Stimulated activated CD8-positive, alpha-beta memory T cell treated with anti-CD3 and anti-CD28 coated beads, Interleukin-4, amount 100 ng/mL, for 1 hour (primary cell): ENCODE results near the gene TH.

Experiments
- DNase-seq, 2 donors: peaks; one replicate each; pipeline ENCODE4 v3.0.0-alpha.2; 2020; ENCODE audit warnings: low read depth in 2 of 2, low spot score in 1 of 2

The TH gene

DNA sequence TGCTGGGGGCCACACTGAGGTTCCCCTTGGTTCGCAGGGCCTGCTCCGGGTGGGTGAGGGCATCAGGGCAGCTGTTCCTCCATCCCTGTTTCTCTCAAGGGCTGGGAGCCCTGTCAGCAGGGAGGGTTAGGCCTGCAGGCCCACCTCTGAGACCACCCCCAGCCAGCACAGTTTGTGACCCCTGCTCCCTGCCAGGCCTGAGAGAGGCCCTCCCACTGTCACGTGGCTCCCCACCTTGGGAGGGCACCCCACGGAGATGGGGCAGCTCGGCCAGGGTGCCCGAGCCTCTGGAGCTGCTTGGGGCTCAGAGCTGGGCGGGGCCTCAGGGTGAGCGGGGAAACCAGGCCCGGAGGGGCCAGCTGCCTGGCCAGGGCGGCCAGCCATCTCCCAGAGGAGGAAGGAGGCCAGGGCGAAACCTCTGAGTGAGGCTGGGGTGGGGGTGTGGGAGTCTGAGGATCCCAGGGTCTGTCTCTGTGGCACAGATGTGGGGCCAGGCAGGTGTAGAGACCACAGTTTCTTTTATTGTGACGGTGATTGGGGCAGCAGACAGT lies 8.1 kb downstream of the TH start:
- DNase-seq, result no peak

- DNase-seq, result no peak
Observed at GRCh38 chr11:2160736-2161259, 10.8 kb downstream of the TH start, which contains the start of gene INS. Gene INS (minus strand): TSS chr11:2161209. CDS start chr11:2160971, 238 bp downstream.

GRCh38 chr11:2159536-2160413 lies 11.8 kb downstream of the TH start:
- DNase-seq, result no peak

DNA sequence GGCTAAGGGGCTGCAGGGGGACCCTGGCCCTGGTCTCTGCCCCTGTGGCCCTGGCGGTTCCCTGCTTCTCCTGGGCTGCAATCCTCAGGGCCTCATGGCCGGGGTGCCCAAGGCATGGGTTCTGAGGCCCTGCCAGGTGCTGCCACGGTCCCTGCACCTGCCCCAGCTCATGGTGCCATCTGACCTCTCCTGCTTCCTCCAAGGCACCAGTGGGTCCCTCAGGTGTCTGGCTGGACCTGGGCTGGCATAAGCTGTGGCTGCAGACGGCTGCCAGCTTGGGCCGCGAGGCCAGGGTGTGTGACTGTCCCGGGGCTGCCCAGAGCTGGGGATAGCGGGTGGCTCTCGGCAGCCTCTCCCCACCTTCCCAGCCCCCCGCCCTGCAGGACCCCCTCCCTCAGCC lies 12.6 kb downstream of the TH start:
- no peak for DNase-seq

- DNase-seq, result no peak
Observed at GRCh38 chr11:2158296-2158737, 13.3 kb downstream of the TH start.

DNA sequence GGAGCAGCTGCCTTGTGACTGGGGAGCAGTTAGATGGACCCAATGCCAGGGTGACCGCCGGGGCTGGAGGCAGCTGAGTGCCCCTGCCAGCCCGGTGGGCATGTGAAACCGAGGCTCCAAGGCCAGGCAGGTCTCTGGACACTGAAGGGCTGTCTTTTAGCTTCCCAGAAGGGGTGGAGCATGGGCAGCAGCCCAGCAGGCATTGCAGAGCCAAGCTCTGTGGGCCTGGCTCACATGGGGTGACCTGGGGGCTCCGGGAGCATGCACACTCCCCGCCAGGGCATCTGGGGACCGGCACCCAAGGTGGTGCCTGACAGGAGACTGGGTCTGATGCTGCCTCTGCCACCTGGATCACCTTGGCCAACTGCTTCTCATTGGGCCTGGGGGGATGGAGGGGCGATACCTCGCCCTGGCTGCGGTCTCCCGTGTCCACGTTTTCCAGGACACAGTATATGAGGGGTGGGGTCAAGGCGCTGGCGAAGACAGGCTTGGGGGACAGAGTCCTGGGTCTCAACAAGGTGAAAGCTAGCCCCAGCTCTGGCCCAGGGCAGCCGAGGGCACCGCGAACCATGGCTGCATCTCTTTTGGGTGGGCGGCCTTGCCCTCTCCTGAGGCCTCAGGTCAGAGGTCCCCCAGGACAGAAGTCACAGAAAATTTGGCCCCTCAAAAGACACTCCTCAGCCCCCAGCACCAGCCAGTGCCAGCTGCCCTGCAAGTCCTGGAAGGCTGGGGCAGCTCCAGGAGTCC lies 14.1 kb downstream of the TH start:
- DNase-seq, result no peak

DNA sequence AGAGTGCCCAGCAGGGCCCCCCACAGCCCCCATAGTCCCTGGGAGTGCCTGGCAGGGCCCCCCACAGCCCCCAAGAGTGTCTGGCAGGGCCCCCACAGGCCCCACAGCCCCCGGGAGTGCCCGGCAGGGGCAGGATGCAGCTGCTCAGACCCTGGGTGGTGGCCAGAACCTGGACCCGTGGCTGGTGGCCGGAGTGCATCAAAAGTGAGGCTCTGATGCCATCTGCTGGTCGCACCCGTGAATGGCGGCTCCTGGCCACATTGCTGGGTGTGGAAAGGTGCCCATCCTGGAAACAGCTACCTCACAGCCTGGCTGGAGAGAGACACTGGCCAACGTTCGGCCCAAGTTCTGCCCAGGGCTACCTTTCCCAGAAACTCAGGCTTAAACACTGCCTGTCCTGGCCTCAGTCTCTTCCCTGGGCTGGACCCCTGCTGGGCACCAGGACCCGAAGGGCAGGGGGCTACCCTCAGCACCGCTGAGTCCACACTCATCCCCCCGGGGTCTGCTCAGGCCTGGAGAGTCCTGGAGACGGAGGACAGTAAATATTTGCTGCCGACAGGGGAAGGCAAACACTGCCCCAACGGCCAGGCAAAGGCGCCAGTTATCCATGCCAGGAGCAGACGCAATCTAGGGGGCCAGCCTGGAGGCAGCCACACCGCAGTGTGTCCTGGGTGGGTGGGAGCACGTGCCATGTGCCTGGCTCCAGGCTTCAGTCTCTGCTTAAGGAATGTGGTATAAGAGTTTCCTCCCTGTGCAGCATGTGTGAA lies 15.0 kb downstream of the TH start:
- peak; percentile 9 to 16 for DNase-seq

DNA sequence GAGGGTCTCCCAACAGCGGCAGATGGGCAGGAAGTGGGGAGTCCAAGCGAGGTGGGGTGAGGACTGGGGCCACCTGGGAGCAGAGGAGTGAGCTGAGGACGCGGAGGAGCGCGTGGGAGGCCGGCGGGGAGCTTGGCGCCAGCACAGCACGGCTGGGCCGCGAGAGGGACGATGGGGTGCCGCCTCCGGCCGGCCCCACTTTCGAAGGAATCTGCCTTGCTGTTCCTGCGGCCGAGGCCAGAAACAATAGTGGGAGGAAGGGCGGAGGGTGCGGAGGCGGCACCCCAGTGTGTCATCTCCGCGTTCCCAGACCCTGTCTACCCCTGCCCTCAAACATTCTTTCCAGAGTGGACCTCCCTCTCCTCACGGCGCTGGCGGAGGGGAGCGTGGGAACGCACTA lies 16.1 kb downstream of the TH start:
- DNase-seq, result no peak

DNA sequence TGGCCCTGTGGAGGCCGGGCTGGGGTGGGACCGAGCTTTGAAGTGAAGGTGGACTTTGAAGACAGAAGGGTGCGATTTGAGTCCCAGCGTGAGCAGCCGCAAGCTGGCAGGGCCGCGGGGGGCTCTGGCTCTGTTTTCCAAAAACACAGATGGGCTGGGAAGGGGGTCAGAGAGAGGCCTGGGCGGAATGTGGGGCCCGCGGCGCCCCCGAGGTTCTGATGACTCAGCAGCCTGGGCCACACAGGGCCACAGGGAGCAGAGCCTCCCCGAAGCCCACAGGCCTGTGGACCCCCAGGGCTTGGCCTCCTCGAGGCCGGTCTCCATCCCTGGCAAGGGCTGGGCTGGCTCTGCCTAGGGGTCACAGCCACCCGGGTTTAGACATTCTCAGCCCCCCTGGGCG lies 16.7 kb downstream of the TH start:
- DNase-seq, result no peak

DNA sequence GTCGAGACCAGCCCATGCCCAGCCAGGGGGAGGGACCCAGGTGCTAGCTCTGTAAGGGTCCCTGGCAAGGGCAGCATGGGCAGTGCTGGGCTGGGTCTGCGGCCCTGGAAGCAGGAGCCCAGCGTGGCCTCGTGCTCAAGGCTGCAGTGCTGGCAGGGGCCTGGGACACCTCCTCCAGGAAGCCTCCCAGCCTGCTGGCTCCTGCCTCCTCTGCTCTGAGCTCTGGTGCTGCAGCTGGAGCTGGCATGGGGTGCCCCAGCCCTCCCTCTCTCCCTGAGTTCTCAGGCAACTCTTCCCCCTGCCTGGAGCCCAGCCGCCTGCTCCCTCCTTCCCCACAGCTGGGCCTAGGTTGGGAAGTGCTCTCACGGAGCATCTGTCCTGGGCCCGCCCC lies 17.4 kb downstream of the TH start:
- DNase-seq, result no peak

DNA sequence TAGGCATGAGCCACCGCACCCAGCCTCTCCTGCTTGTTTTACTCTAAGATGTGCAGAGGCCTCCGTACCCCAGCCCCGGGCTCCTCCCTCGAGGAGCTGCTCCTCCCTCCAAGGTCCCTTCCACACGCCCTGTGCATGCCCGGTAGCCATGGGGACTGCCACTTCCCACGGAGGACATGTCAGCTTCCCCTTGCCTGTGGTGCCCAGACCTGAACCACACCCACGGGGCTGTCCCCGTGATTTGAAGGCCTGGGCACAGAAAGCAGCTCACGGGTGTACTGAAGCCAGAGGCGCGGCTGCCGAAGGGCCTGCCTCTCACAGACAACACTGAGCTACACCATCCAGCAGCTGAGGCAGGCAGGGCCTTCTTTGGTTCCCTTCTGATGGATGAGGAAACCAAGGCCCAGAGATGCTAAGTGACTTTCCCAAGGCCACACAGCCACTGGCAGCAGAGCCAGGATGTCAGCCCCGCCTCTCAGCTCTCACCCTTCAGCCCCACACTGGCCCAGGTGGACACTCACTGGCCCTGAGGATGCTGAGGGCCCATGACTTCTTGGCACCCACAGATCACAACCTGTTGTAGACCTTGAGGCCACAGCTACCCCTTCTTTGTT lies 17.9 kb downstream of the TH start:
- DNase-seq, result no peak

GRCh38 chr11:2151500-2152257 lies 19.9 kb downstream of the TH start:
- peak; percentile 57 to 67 for DNase-seq

DNA sequence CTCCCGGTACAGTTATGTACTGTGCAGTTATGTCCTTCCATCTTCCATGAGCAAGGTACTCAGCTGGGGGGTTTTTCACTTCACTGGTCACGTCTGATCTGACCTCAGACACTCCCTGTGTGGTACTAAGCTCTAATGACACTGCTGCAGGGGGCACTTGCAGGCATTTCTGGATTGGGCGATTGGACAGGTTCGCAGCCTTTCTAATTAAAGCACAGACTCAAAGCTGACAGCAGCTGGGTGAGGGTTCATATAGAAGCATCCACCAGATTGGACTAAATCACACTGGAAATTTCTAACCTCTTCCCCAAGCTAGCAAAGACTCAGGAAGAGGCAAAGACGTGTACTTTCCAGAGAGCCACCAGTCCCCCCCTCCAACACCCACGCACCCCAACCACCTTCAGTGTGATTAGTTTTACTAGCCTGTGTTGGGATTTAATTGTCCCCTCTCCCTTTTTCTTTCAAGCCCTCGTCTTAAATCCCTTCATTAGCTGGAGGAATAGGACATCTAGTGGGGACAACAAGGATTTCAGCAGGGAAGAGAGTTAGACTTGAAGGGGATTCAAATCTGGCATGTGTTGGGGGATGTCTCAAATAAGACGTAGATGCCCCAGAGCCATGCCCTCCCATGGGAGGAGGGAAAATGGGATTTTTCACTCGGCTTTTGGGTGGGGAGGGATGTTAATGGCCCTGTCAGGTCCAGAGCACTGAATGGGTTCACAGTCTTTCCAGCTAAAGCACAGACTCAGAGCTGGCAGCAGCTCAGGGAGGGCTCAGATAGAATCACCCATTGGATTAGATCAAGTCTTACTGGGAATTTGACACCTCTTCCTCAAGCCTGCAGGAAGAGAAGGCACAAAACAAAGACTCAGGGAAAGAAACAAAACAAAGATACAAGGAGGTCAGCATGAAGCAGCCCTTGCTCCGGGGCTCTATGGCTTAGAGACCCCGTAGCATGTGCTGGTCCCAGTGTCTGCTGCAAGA lies 21.5 kb downstream of the TH start:
- DNase-seq, result no peak

GRCh38 chr11:2149460-2149859 lies 22.2 kb downstream of the TH start:
- no peak for DNase-seq

DNA sequence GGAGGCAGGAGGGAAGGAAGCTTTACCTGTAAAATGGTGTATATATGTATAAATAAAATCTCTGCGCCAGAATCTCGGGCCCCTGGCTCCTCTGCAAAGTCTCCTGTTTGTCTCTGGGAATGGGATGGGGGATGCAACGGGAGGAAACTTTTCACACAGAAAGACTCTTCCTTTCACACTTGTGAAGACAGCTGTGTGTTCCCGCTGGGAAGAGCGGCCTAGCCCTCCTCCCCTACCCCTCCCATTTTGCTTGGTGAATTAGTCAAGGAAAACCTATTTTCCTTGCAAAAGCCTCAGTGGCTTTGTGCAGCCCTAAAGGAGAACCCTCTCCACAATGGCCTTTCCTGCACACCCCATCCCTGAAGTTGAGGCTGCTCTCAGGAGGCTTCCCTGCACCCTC lies 23.0 kb downstream of the TH start:
- DNase-seq, result no peak

DNA sequence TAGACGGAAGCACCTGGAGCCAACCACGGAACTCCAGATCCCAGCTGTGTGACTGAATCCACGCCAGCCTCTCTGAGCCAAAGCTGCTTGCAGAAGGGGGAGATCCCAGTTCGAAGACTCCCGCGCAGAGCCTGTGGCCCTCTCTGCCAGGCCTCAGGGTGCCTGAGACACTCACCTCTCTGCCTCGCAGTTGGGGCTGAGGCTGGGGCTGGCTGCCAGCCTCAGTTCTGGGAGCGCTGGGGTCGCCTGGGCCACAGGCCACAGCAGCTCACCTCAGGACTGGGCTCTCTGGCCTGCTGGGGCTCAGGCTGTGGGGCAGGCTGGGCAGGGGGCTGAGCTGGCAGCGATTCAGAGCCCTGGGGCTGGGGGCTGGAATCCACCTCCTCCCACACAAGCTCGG lies 24.2 kb downstream of the TH start:
- no peak for DNase-seq

DNA sequence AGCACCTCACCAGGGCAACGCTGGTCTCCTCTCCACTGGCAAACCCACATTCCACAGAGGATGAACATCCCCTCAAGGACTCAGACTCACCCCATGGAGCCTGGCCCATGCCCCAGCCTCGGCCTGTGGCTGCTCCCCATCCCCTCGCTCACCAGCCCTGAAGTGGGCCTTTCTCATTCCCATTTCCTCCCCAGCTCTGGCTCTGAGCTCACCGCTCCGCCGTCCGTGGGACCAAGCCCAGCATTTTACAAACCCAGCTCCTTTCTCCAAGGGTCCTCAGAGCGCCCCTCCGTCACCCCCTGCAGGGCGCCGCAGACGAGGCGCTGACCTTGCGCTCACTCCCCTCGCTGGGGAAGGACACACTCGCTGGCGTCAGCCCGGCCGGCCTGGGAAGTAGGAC lies 25.6 kb downstream of the TH start:
- no peak for DNase-seq

GRCh38 chr11:2144544-2145248 lies 26.9 kb downstream of the TH start:
- no peak for DNase-seq
